Thymus (tissue), 11 donors: Measurements from ENCODE around the gene PWP1. TPM values are rescaled to one million over a fixed set of nuclear protein-coding genes. Genes with fewer than 3 reads are reported as not detected.

Experiments used
- DNase-seq, 9 donors: peaks; one replicate each; pipeline ENCODE4 v3.0.0-alpha.2; 2013; ENCODE audit warnings: low spot score in 9 of 9, low read depth in 6 of 9, missing footprints in 1 of 9
- H3K27ac ChIP-seq, 2 donors: one replicate each; pipeline ENCODE4 v1.5.1; 2013; ENCODE audit warnings: control low read depth in 1 of 2, low read depth in 1 of 2, low read length in 1 of 2, mild to moderate bottlenecking in 1 of 2, moderate library complexity in 1 of 2
- H3K27me3 ChIP-seq, 2 donors: one replicate each; pipeline ENCODE4 v1.5.1; 2013; ENCODE audit warnings: low read length in 1 of 2; ENCODE audit not compliant: control insufficient read depth in 2 of 2, insufficient read depth in 1 of 2
- H3K36me3 ChIP-seq, 2 donors: one replicate each; pipeline ENCODE4 v1.5.1; 2013; ENCODE audit warnings: low read length in 1 of 2, mild to moderate bottlenecking in 1 of 2, moderate library complexity in 1 of 2; ENCODE audit not compliant: control insufficient read depth in 2 of 2, insufficient read depth in 2 of 2
- H3K4me1 ChIP-seq, 2 donors: one replicate each; pipeline ENCODE4 v1.5.1; 2013; ENCODE audit warnings: low read length in 2 of 2; ENCODE audit not compliant: control insufficient read depth in 2 of 2, insufficient read depth in 2 of 2
- H3K4me3 ChIP-seq, 2 donors: one replicate each; pipeline ENCODE4 v1.5.1; 2013; ENCODE audit warnings: low read length in 2 of 2, control low read depth in 1 of 2, mild to moderate bottlenecking in 1 of 2
- H3K9me3 ChIP-seq, 2 donors: one replicate each; pipeline ENCODE4 v1.5.1; 2013; ENCODE audit warnings: low read length in 1 of 2, mild to moderate bottlenecking in 1 of 2; ENCODE audit not compliant: control insufficient read depth in 2 of 2, insufficient read depth in 1 of 2
- WGBS: extraction: QIAGEN DNeasy Blood & Tissue Kit; methylation state at CpG from one replicate; pipeline ENCODE4 v1.1.7; 2013; 5-methylcytosine and 5-hydroxymethylcytosine counted together
- polyA plus RNA-seq: library from polyadenylated mRNA; stranded (reverse); fragments of 200-250 nt; gene quantifications from one replicate; pipeline ENCODE4 v1.2.3, GENCODE V29; 2013
- total RNA-seq: library from RNA; stranded (reverse); fragments of 120-200 nt; gene quantifications from one replicate; pipeline ENCODE4 v1.2.4, GENCODE V29; 2013
- donor health status: healthy.

Gene PWP1
- total and polyA plus RNA-seq, 2 donors: 33.8 to 43.3 TPM

DNA sequence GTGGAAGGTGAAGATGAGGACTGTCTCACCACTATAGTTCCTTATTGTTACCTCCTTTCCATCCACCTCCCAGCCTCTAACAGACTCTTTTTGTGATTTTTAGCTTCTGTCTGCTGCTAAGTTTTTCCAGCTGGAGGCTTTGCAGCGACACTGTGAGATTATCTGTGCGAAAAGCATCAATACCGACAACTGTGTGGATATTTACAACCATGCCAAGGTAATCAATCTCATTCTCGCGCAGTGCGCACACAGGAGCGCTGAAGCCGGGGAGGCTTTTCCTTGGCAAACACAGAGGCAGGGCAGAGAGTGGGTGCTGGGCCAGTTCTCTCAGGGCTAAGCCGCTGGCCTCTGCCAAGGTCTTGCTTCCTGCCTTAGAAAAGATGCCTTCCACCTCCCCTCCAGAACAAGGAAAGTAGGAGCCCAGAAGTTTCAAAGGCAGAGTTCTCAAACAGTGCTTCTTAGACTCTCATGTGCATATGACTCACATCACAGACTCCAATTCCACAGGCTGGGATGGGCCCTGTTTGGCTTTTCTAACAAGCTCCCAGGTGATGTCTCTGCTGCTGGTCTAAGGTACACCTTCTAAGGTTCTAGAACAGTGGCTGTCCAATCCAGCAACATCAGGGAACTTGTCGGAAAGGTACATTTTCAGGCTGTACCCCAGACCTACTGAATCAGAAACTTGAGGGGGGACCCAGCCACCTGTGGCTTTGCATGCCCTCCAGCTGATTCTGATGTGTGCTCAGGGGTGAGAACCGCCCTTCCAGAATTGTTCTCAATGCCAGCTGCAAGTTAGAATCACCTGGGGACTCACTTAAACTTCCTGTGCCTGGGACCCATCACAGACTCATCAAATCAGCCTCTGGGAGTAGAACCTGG, 33.8 kb upstream of the PWP1 start:
- 96% methylated on average over 11 of the region's 11 CpGs for WGBS
- no peaks in the 10 kb centered on the region for H3K4me1 ChIP-seq

DNA sequence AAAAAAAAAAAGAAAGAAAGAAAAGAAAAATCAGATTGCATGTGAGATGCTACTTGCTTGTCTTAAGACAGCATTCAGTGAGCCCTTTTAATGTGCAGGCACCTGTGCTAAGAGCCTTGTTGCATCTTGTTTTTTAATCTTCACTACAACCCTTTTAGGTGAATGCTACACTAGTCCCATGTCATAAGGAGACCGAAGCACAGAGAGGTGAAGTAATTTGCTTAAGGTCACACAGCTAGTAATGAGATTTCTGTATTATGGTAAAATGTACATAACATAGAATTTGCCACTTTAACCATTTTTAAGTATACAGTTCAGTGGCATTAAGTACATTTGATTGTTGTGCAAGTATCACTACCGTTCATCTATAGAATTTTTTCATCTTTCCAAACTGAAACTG, 32.1 kb upstream of the PWP1 start:
- H3K36me3 ChIP-seq: peaks cover 10 to 36% of the 10 kb centered on the region in 2 donors
- H3K27me3 ChIP-seq: no peaks in the 10 kb centered on the region
- peak in 1 of 9 donors; percentile 19 for DNase-seq
- H3K9me3 ChIP-seq: no peaks in the 10 kb centered on the region
- no peak overlapping the region for H3K4me3 ChIP-seq
- H3K27ac ChIP-seq: no peak overlapping the region
- H3K4me1 ChIP-seq: no peaks in the 10 kb centered on the region
- WGBS: 93% methylated on average over 2 of the region's 2 CpGs

More for the DNA sequence above, 33.8 kb upstream of the PWP1 start:
- no peak overlapping the region for H3K27ac ChIP-seq
- no peak overlapping the region for H3K4me3 ChIP-seq
- H3K27me3 ChIP-seq: no peaks in the 10 kb centered on the region
- H3K36me3 ChIP-seq: peaks cover 0 to 28% of the 10 kb centered on the region in 2 donors
- no peak for DNase-seq
- no peaks in the 10 kb centered on the region for H3K9me3 ChIP-seq

GRCh38 chr12:107654873-107655272, 30.7 kb upstream of the PWP1 start:
- Histone ChIP-seq H3K4me3 (no peak overlapping the region), H3K27me3 (no peaks in the 10 kb centered on the region), H3K27ac (no peak overlapping the region), H3K4me1 (no peaks in the 10 kb centered on the region), H3K9me3 (no peaks in the 10 kb centered on the region), H3K36me3 (peaks cover 14 to 34% of the 10 kb centered on the region in 2 donors)
- DNase-seq: no peak
- 97% methylated on average over 4 of the region's 4 CpGs for WGBS

- Histone ChIP-seq H3K4me1 (no peaks in the 10 kb centered on the region), H3K27ac (no peak overlapping the region), H3K9me3 (no peaks in the 10 kb centered on the region), H3K4me3 (no peak overlapping the region), H3K27me3 (no peaks in the 10 kb centered on the region), H3K36me3 (peaks cover 16 to 34% of the 10 kb centered on the region in 2 donors)
- DNase-seq: no peak
- 95% methylated on average over 9 of the region's 9 CpGs for WGBS
These were observed 30.1 kb upstream of the PWP1 start for GRCh38 chr12:107655281-107656065.

GRCh38 chr12:107656302-107656701, 29.3 kb upstream of the PWP1 start:
- H3K27me3 ChIP-seq: no peaks in the 10 kb centered on the region
- H3K4me1 ChIP-seq: no peaks in the 10 kb centered on the region
- no peak for DNase-seq
- no peaks in the 10 kb centered on the region for H3K9me3 ChIP-seq
- H3K27ac ChIP-seq: no peak overlapping the region
- no peak overlapping the region for H3K4me3 ChIP-seq
- H3K36me3 ChIP-seq: peaks cover 16 to 34% of the 10 kb centered on the region in 2 donors

DNA sequence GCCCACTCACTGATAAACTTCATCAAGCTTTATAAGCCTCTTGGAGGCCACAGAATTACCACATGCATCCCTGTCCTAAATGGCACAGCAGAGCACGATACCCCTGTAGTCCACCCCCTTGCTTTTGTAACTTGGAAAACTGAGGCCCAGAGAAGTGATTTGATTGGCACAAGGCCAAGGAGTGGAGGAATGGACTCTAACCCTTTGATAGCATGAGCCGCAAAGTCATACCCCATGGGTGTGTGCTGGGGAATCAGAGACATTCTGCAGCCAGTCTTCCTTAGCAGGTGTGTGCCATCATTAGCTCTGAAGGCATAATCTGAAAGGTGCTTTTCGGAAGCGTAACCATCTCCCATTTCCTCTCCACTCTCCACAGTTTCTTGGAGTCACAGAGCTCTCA, 28.5 kb upstream of the PWP1 start:
- no peak for DNase-seq
- Histone ChIP-seq H3K4me1 (no peaks in the 10 kb centered on the region), H3K27me3 (no peaks in the 10 kb centered on the region), H3K9me3 (no peaks in the 10 kb centered on the region), H3K36me3 (peaks cover 16 to 30% of the 10 kb centered on the region in 2 donors), H3K27ac (no peak overlapping the region), H3K4me3 (no peak overlapping the region)
- 98% methylated on average over 4 of the region's 4 CpGs for WGBS

DNA sequence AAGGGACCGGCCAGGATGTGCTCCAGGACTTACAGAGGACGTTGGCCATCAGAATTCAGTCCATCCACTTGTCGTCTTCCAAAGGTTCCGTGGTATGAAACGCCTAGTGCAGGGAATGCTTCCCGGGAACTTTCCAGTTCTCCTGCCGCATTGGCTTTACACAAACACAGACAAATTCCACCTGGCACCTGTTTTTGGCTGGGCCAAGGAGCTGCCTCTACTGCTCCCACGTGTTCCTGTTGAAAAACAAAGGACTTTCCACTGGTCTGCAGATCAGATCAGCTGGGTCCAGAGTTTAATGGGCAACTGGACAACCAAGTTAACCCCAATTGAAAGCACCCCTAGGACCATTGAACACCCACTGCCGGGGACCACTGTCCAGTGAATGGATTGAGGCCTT, 28.0 kb upstream of the PWP1 start:
- Histone ChIP-seq H3K27me3 (no peaks in the 10 kb centered on the region), H3K9me3 (no peaks in the 10 kb centered on the region), H3K27ac (no peak overlapping the region), H3K36me3 (peaks cover 16 to 25% of the 10 kb centered on the region in 2 donors), H3K4me1 (no peaks in the 10 kb centered on the region), H3K4me3 (no peak overlapping the region)
- no peak for DNase-seq
- WGBS: 97% methylated on average over 9 of the region's 9 CpGs

DNA sequence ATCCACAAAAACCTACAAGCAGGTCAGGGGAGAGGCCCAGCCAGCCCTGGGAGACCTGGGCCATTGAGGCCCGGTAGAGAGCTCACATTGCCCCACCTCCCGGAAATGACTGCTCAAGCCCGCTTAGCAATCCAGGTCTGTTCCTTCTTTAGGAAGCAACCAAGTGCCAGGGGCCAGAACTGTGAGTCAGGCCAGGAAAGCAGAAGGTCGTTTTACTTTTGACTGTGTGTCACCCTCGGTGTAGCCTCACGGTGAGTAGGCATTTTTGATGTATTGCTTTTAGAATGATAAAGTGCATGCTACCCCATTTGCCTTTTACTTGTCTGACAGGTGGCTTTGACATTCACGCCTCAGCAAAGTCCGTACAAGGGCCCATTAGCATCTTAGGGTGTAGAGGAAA, 25.4 kb upstream of the PWP1 start:
- no peak overlapping the region for H3K4me3 ChIP-seq
- WGBS: 90% methylated on average over 8 of the region's 8 CpGs
- H3K4me1 ChIP-seq: no peaks in the 10 kb centered on the region
- H3K36me3 ChIP-seq: peaks cover 16 to 23% of the 10 kb centered on the region in 2 donors
- DNase-seq: no peak
- no peaks in the 10 kb centered on the region for H3K27me3 ChIP-seq
- no peak overlapping the region for H3K27ac ChIP-seq
- H3K9me3 ChIP-seq: no peaks in the 10 kb centered on the region

DNA sequence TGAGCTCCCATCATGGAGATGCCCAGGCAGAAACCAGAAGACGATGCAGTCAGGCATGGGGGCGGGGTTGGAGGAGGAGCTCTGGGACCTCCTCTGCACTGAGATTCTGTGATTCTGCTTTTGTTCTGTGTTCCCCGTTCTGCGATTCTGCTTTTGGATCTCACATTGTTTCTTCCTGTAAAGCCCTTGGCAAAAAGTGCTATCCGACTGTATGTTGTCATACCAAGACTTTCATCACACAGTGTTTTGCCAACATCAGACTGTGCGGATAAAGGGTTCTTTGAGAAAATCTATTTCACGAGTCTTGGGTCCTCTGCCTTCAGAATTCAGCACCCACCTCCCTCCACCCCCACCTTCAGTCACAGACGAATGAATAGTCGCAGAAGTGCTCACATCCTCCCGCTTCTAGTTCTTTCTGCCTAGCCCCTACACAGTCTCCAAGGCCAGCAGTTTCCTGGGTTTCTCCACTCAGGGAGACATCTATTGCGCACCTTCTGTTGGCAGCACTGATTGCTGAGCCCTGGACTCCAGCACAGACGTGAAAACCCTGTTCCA, 24.7 kb upstream of the PWP1 start:
- DNase-seq: no peak
- H3K4me1 ChIP-seq: no peaks in the 10 kb centered on the region
- no peak overlapping the region for H3K27ac ChIP-seq
- H3K27me3 ChIP-seq: no peaks in the 10 kb centered on the region
- no peak overlapping the region for H3K4me3 ChIP-seq
- H3K36me3 ChIP-seq: peaks cover 16 to 23% of the 10 kb centered on the region in 2 donors
- WGBS: 97% methylated on average over 12 of the region's 12 CpGs
- H3K9me3 ChIP-seq: no peaks in the 10 kb centered on the region
